ENCODE data around the gene KLHL30. TPM values are rescaled to one million over a fixed set of nuclear protein-coding genes. Genes with fewer than 3 reads are reported as not detected.

The KLHL30 gene
- total RNA-seq, 1 donor: not detected

- H3K9me3 ChIP-seq (ENCODE audit: low read depth, low read length): no peaks in the 10 kb centered on the region
Measured at GRCh38 chr2:238154570-238154969, 16.1 kb downstream of the KLHL30 start.

GRCh38 chr2:238155051-238155760 lies 16.7 kb downstream of the KLHL30 start:
- peaks cover 11% of the 10 kb centered on the region for H3K4me1 ChIP-seq (ENCODE audit: insufficient read depth, low read length)
- H3K4me3 ChIP-seq (ENCODE audit: low read length): no peak overlapping the region
- peaks cover 11% of the 10 kb centered on the region for H3K27me3 ChIP-seq (ENCODE audit: insufficient read depth, low read length)
- H3K9me3 ChIP-seq (ENCODE audit: low read depth, low read length): no peaks in the 10 kb centered on the region

More at GRCh38 chr2:238154570-238154969, 16.1 kb downstream of the KLHL30 start:
- Histone ChIP-seq H3K4me1 (ENCODE audit: insufficient read depth, low read length) (peaks cover 5% of the 10 kb centered on the region), H3K4me3 (ENCODE audit: low read length) (no peak overlapping the region), H3K27me3 (ENCODE audit: insufficient read depth, low read length) (peaks cover 4% of the 10 kb centered on the region)

DNA sequence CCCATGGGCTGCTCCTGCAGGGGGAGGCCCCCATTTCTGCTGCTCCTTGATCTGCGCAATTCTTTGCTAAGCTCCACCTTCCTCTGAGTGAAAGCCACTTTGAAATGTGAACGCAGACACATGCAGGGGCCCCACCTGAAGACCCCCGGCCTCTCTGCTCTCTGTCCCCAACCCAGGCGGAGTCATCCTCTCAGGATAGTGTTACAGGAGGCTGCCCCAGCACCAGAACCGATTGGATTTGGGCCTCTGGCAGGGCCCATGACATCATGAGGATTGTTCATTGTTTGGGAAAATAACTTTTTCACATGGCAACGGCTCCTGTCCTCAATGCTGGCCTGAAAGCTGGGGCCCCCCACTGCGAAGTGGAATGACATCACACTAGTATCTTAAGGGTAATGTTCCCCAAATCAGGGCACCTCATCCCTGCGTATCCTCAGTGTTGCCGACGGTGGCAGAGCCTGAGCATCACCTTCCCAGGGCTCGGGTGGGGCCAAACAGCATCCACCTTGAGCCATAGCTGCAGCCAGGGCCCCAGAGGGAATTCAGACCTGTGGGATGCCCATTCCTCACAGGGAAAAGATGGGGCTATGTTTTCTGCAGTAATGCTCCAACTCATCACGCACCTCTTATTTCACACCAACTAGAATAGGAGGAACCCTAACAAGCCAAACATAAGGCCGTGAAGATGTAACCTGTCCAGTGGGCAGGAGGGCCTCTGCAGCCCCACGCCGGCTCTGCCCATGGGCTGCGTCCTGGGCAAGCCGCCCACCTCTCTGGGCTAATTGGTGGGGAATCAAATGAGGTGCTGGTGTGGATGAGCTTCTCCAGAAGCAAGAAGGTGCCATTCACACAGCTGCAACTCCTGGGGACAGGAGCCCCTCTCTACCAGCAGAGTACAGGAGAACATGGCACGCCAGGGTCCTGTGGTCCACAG lies 17.6 kb downstream of the KLHL30 start:
- H3K4me3 ChIP-seq (ENCODE audit: low read length): no peak overlapping the region
- H3K4me1 ChIP-seq (ENCODE audit: insufficient read depth, low read length): peaks cover 14% of the 10 kb centered on the region
- no peaks in the 10 kb centered on the region for H3K9me3 ChIP-seq (ENCODE audit: low read depth, low read length)
- H3K27me3 ChIP-seq (ENCODE audit: insufficient read depth, low read length): peaks cover 14% of the 10 kb centered on the region

GRCh38 chr2:238157506-238158017 lies 19.1 kb downstream of the KLHL30 start:
- Histone ChIP-seq H3K27me3 (ENCODE audit: insufficient read depth, low read length) (peaks cover 14% of the 10 kb centered on the region), H3K4me1 (ENCODE audit: insufficient read depth, low read length) (peaks cover 14% of the 10 kb centered on the region), H3K4me3 (ENCODE audit: low read length) (no peak overlapping the region)

DNA sequence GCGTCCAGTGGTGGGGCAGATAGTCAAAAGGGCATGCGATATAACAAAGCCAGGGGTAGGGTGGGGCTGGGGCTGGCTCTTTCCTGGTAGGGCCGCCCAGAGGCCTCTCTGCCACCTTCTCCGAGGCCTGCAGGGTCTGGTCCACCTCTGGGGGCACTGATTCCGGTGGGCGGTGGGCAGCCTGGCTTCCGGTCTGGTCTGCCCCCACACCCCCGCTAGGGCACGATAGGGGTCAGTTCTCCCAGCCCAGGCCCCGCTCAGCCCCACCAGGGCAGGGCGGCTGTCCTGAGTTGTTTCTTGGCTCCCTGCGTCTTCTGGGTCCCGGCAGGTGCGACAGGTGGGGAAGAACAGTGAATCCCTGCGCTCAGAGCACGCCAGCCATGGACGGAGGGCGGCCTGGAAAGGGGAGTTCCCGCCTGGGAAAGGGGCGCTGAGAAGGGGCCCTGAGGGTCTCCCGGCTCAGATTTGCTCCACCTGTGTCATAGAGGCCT lies 19.6 kb downstream of the KLHL30 start:
- H3K4me3 ChIP-seq (ENCODE audit: low read length): no peak overlapping the region
- H3K4me1 ChIP-seq (ENCODE audit: insufficient read depth, low read length): peaks cover 14% of the 10 kb centered on the region
- H3K9me3 ChIP-seq (ENCODE audit: low read depth, low read length): no peaks in the 10 kb centered on the region
- H3K27me3 ChIP-seq (ENCODE audit: insufficient read depth, low read length): peaks cover 14% of the 10 kb centered on the region

More at GRCh38 chr2:238157506-238158017, 19.1 kb downstream of the KLHL30 start:
- H3K9me3 ChIP-seq (ENCODE audit: low read depth, low read length): no peaks in the 10 kb centered on the region

DNA sequence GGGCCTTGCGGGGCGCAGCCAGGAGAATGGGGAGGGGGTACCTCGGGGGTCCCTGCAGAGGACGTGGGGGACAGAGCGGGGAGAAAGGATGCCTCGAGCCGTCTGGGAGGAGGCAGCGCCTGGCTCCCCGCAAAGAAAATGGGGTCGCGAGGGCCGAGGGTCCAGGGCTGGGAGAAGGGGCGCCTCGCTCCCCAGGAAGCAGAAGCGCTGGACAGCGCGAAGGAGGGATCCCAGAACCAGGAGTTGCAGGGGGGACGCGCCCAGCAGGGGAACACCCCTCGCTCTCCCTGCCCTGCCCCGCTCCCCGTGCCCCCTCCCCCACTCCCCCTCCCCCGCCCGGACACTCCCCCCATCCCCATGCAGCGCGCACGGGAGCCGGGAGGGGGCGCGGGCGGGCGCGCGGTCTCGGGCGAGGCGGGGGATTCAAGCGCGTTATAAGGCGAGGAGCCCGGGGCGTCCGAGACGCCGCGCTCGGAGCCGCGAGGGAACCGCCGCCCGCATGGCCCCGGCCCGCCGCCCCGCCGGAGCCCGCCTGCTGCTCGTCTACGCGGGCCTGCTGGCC lies 20.1 kb downstream of the KLHL30 start, which contains the start of gene ERFE:
TSS of gene ERFE (plus strand) at position 462 of the 562 bp plus-strand sequence. CDS start at position 500, 38 bp downstream.
- H3K27me3 ChIP-seq (ENCODE audit: insufficient read depth, low read length): peaks cover 14% of the 10 kb centered on the region
- H3K9me3 ChIP-seq (ENCODE audit: low read depth, low read length): no peaks in the 10 kb centered on the region
- no peak within 1 kb of the TSS for H3K4me3 ChIP-seq (ENCODE audit: low read length)
- peaks cover 14% of the 10 kb centered on the region for H3K4me1 ChIP-seq (ENCODE audit: insufficient read depth, low read length)

- Histone ChIP-seq H3K27me3 (ENCODE audit: insufficient read depth, low read length) (peaks cover 14% of the 10 kb centered on the region), H3K4me3 (ENCODE audit: low read length) (no peak overlapping the region), H3K9me3 (ENCODE audit: low read depth, low read length) (no peaks in the 10 kb centered on the region), H3K4me1 (ENCODE audit: insufficient read depth, low read length) (peaks cover 14% of the 10 kb centered on the region)
Measured at GRCh38 chr2:238159071-238159539, 20.6 kb downstream of the KLHL30 start.

- Histone ChIP-seq H3K9me3 (ENCODE audit: low read depth, low read length) (no peaks in the 10 kb centered on the region), H3K27me3 (ENCODE audit: insufficient read depth, low read length) (peaks cover 14% of the 10 kb centered on the region), H3K4me1 (ENCODE audit: insufficient read depth, low read length) (peaks cover 14% of the 10 kb centered on the region), H3K4me3 (ENCODE audit: low read length) (no peak overlapping the region)
Measured at GRCh38 chr2:238159661-238160205, 21.3 kb downstream of the KLHL30 start.

DNA sequence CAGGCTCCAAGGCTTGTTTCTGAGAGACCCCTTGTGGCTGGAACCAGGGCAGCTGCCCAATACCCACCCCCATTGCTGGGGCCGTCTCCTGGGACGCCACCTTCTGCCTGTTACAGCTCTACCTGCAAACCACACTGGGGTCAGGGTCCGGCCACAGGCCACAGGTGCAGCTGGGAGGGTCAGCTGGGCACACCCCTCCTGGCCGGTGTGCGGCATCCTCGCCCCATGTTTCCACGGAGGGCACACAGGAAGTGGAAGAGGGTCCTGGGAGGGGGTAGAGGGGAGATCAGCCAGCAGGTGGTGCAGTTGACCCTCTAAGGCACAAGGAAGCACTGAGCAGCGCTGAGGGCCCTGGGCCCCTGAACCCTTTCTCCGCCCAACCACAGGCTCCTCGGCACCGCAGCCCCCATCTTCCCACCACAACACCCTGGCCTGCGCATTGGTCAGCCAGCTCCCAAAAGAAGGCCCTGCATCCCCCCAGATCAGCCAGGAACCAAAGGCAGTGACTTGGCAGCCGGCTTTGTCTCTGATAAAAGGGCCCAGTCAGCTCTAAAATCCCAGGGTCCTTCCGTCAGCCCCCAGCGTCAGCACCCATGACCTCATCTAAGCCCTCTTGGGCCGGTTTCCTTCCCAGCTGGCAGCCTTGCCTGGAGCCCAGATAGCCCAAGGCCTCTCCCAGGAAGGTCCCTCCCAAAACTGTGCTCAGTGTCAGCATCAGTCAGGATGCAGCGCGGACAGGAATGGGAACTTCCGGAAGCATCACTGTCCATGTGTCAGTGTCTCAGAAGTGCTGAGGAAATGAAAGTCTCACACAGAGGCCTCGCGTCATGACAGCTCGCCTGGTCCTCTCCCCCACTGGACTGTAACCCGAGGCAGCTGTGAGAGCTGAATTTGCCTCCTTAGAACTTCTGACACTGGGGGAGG lies 22.0 kb downstream of the KLHL30 start:
- H3K27me3 ChIP-seq (ENCODE audit: insufficient read depth, low read length): peaks cover 17% of the 10 kb centered on the region
- H3K4me3 ChIP-seq (ENCODE audit: low read length): no peak overlapping the region
- no peaks in the 10 kb centered on the region for H3K9me3 ChIP-seq (ENCODE audit: low read depth, low read length)
- H3K4me1 ChIP-seq (ENCODE audit: insufficient read depth, low read length): peaks cover 14% of the 10 kb centered on the region

GRCh38 chr2:238161291-238162051 lies 23.0 kb downstream of the KLHL30 start:
- Histone ChIP-seq H3K27me3 (ENCODE audit: insufficient read depth, low read length) (peaks cover 17% of the 10 kb centered on the region), H3K4me1 (ENCODE audit: insufficient read depth, low read length) (peaks cover 14% of the 10 kb centered on the region), H3K9me3 (ENCODE audit: low read depth, low read length) (no peaks in the 10 kb centered on the region), H3K4me3 (ENCODE audit: low read length) (no peak overlapping the region)

DNA sequence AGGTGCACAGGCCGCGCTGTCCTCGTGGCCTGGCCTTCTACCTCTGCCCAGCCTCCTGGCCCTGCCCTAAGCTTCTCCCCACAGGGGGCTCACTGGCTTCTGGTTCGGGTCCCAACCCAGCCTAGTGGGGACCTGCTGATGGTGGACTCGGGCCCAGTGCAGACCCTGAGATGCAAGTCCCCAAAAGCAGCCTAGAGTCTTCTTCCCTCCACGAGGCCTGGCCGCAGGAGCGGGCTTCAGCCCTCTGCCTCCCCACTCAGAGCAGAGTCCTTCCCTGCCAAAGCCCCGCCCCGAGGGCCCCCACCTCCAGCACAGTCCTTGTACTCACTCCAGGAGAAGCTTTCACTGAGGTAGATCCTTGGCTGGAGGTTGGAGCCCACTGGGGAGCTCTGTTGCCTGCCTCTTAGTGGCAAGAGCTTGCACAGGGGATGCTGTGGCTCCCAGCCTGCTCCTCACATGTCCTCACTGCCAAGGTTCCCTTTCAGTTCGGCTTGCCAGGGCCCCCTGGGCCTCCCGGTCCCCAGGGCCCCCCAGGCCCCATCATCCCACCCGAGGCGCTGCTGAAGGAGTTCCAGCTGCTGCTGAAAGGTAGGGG lies 23.9 kb downstream of the KLHL30 start:
- Histone ChIP-seq H3K4me1 (ENCODE audit: insufficient read depth, low read length) (peaks cover 14% of the 10 kb centered on the region), H3K4me3 (ENCODE audit: low read length) (no peak overlapping the region), H3K27me3 (ENCODE audit: insufficient read depth, low read length) (peaks cover 17% of the 10 kb centered on the region), H3K9me3 (ENCODE audit: low read depth, low read length) (no peaks in the 10 kb centered on the region)

- Histone ChIP-seq H3K27me3 (ENCODE audit: insufficient read depth, low read length) (peaks cover 17% of the 10 kb centered on the region), H3K9me3 (ENCODE audit: low read depth, low read length) (no peaks in the 10 kb centered on the region), H3K4me1 (ENCODE audit: insufficient read depth, low read length) (peaks cover 14% of the 10 kb centered on the region), H3K4me3 (ENCODE audit: low read length) (no peak overlapping the region)
Measured at GRCh38 chr2:238162846-238163441, 24.5 kb downstream of the KLHL30 start.

All from mononuclear cell (primary cell).